ENCODE results near the gene PFDN5.
"Not testable (repeated sequence)": the region's sequence is repeated elsewhere in the genome, so short reads cannot be mapped to it uniquely, and the experiment has no call there.

Gene PFDN5

DNA sequence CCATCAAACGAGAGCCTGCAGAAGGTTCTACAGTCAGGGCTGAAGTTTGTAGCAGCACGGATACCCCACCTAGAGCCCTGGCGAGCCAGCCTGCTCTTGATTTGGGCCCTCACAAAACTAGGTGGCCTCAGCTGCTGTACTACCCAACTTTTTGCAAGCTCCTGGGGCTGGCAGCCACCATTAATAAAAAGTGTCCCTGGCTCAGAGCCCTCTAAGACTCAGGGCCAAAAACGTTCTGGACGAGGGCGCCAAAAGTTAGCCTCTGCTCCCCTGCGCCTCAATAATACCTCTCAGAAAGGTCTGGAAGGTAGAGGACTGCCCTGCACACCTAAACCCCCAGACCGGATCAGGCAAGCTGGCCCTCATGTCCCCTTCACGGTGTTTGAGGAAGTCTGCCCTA, 8.9 kb upstream of the PFDN5 start:
- DNase-seq (ENCODE audit: extremely low read depth in 1 of 2, low read depth in 1 of 2), result no peak

DNA sequence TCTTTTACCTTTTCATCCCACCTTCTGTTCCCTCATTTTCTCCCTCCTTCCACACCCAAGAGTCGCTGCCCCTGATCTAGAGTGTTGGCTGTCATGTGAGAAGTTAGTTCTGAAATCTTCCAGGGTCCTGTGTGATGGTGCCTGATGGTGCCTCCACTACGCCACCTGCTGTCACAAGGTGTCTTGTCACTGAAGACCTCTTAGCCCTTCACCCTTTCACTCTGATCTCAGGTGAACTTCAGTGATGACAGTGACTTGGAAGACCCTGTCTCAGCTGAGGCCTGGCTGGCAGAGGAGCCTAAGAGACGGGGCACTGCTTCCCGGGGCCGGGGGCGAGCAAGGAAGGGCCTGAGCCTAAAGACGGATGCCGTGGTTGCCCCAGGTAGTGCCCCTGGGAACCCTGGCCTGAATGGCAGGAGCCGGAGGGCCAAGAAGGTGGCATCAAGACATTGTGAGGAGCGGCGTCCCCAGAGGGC, 7.6 kb upstream of the PFDN5 start:
- DNase-seq (ENCODE audit: extremely low read depth in 1 of 2, low read depth in 1 of 2), result peak in 1 of 2 donors; percentile 34

DNA sequence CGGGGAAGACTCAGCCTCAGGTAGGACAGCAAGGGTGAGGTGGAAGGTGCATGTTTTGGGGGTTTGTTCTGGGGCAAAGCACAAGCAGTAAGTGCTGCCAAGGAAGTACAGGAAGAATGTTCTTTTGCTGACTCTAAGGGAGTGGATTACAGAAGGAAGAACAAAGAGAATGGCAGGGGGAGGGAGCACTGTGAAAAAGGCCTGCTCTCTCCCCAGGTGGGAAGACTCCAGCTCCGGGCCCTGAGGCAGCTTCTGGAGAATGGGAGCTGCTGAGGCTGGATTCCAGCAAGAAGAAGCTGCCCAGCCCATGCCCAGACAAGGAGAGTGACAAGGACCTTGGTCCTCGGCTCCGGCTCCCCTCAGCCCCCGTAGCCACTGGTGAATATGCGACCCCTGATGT, 7.0 kb upstream of the PFDN5 start:
- no peak for DNase-seq (ENCODE audit: extremely low read depth in 1 of 2, low read depth in 1 of 2)

DNA sequence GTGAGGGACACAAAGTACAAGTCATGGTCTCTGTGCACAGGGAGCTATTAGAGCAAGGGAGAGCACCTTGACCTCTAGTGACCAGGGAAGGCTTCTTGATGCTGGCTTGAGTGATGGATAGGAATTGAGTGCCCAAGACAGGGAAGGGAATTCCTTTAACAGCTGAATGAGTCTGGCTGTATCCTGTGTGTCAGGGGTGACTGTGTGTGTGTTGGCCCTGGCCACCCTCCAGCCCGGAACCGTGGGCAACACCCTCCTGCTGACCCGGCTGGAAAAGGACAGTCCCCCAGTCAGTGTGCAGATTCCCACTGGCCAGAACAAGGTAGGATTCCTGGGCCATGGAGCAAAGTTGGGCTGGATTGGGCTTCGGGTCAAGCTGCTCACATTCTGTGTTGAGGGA, 5.5 kb upstream of the PFDN5 start:
- no peak for DNase-seq (ENCODE audit: extremely low read depth in 1 of 2, low read depth in 1 of 2)

DNA sequence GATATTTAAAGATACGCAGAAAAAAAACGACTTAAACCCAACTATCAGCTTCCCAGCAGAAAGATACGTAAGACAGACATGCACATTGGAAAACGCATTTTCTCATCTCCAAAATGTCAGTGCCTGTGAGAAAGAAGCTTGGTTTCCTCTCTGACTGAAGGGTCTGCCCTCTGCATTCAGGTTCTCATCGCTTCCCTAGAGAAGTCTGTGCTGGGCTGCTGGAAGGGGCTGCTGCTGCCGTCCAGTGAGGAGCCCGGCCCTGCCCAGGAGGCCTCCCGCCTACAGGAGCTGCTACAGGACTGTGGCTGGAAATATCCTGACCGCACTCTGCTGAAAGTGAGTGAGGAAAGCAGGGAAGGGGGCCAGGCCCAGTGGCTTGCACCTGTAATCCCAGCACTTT, 4.7 kb upstream of the PFDN5 start:
- no peak for DNase-seq (ENCODE audit: extremely low read depth in 1 of 2, low read depth in 1 of 2)

DNA sequence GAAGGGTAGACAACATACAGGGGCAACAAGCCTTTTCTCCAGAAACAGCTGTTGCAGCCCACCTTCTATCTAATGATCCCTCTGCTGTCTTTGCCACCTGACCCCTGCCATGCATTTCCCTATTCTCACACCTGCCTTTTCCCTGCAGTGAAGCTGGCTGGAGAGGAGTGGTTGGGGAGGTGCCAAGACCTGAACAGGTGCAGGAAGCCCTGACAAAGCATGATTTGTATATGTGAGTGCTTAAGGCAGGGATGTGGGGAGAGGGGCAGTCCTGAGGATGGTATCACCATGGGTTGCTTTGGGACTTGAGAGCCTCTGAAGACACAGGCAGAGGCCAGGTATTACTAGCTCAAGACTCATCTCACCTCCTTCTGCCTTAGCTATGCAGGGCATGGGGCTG, 2.9 kb upstream of the PFDN5 start:
- DNase-seq (ENCODE audit: extremely low read depth in 1 of 2, low read depth in 1 of 2), result no peak

DNA sequence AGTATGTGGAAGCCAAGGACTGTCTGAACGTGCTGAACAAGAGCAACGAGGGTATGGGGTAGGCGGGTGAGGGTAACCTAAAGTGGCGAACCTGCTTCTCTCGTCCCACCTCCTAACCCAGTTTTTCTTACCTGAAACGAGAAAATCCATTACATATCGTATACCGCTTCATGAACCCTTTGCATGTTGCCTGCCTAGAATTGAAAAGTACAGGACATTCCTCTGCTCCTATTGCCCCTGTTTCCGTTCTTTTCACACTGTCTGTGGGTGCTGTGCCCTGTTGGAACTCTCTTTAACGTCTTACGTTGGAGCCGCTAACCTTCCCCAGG, 513 bp downstream of the PFDN5 start:
- DNase-seq (ENCODE audit: extremely low read depth in 1 of 2, low read depth in 1 of 2), result no peak

DNA sequence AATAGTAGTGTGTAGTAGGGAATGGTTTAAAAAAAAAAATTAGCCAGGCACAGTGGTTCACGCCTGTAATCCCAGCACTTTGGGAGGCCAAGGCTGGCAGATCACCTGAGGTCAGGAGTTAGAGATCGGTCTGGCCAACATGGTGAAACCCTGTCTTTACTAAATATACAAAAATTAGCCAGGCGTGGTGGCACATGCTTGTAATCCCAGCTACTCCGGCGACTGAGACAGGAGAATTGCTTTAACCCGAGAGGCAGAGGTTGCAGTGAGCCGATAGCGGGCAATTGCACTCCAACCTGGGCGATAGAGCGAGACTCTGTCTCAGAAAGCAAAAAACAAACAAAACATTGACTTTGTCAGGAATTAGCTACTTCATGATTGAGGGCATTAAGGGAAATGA, 1.8 kb downstream of the PFDN5 start:
- not testable (repeated sequence) for DNase-seq (ENCODE audit: extremely low read depth in 1 of 2, low read depth in 1 of 2)

DNA sequence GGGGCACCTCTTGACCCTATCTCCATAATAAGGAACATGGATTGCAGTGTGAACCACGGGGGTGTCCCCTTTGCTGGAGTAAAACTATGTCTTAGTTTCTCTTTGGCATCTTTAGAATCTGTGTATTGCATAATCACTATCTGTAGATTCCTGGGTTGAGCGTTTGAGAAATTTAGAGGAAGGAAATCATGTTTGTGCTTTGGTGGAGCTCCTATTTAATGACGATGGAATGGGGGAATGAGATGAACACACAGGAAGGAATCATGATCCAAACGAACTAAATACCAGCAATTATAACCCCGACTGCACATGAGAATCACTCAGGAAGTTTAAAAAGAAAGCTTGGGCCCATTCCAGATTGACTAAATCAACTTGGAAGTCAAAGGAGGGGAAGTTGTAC, 2.8 kb downstream of the PFDN5 start:
- no peak for DNase-seq (ENCODE audit: extremely low read depth in 1 of 2, low read depth in 1 of 2)

DNA sequence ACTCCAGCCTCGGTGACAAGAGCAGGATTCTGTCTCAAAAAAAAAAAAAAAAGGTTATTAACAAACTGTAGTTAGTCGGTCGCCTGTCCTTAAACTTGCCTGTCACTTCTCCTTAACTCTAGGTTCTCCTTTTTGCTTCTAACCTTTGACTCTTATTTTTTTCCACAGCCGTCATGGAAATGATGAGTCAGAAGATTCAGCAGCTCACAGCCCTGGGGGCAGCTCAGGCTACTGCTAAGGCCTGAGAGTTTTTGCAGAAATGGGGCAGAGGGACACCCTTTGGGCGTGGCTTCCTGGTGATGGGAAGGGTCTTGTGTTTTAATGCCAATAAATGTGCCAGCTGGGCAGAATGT, 3.7 kb downstream of the PFDN5 start:
- no peak for DNase-seq (ENCODE audit: extremely low read depth in 1 of 2, low read depth in 1 of 2)

DNA sequence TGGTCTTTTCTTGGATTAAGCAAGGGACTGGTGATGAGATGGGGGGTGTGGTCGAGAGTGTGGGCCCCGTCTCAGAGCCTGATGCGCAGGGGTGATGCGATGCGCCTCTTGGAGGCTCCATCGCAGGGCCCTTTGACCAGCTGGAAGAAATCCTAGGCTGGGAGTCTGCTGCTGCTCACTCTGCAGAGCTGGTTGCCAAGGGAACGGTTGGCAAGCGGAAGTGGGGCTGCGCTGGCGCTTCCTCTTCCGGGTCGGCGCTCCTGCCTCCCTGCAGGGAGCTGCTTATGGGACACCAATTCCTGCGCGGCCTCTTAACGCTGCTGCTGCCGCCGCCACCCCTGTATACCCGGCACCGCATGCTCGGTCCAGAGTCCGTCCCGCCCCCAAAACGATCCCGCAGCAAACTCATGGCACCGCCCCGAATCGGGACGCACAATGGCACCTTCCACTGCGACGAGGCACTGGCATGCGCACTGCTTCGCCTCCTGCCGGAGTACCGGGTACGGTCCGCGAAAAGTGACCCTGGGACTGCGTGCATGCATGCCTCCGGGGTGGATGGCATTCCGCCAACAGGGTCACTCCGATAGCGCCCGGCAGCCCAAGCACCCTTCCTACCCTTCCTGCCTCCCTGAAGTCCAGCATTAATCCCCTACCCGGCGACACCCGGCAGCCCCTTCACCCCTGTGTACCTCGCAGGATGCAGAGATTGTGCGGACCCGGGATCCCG, 4.3 kb downstream of the PFDN5 start, which contains the start of gene MYG1:
Gene MYG1 (plus strand): TSS at position 242 of the 727 bp plus-strand sequence. CDS start 43 bp downstream, at position 285.
- peak; percentile 66 to 83 for DNase-seq (ENCODE audit: extremely low read depth in 1 of 2, low read depth in 1 of 2)

DNA sequence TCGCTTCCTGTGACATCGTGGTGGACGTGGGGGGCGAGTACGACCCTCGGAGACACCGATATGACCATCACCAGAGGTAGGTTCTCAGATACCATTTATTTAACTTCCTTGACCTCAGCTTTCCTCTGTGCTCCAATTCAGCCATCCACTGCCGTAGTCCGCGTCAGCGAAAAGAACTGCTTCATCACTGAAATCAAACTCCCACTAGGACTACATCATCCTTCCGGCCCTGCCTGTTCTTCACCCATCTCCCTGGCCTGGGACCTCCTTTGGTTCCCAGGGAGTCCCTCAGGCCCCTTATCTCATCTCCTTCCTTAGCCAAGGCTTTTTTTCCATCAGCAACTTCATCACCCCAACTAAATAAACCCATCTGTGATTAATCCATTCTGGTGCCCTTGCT, 4.8 kb downstream of the PFDN5 start:
- no peak for DNase-seq (ENCODE audit: extremely low read depth in 1 of 2, low read depth in 1 of 2)

DNA sequence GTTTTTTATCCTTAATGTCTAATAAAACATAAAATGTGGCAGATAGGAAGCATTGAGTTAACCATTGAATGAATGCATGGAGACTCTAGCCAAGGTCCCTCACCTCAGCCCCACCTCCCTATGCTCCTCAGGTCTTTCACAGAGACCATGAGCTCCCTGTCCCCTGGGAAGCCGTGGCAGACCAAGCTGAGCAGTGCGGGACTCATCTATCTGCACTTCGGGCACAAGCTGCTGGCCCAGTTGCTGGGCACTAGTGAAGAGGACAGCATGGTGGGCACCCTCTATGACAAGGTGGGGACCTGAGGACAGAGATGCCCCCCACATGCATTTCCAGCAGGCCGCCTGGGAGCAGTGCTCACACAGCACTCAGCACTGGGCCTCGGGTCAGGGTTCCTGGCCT, 7.6 kb downstream of the PFDN5 start:
- DNase-seq (ENCODE audit: extremely low read depth in 1 of 2, low read depth in 1 of 2), result no peak

DNA sequence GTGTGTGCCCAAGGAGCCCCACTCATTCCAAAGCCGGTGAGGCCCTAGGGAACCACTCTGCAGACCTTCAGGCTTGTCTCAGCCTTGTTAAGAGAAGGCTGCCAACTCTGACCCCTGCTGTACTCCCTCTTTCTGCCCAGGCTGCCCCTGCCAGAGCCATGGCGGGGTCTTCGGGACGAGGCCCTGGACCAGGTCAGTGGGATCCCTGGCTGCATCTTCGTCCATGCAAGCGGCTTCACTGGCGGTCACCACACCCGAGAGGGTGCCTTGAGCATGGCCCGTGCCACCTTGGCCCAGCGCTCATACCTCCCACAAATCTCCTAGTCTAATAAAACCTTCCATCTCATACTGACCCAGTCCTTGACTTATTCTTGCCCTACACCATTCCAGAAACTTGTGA, 11.5 kb downstream of the PFDN5 start:
- no peak for DNase-seq (ENCODE audit: extremely low read depth in 1 of 2, low read depth in 1 of 2)

DNA sequence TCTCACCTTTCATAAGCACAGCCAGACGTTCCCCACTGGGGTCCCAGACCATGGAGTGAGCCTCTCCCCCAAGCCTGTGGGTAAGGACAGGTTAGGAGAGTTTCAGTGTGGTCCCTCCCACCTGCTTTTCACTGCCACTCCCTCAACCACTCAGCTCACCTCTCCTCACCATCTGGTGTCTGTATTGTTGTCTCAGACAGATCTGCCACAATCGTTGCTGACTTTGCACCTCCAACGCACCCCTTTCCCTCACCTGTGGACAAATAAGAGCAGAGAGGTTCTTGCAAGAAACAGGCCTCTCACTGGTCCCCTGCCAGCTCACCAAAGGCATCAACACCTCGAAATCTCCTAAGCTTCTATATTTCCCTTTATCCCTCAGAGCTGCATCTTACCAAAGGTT, 12.9 kb downstream of the PFDN5 start:
- DNase-seq (ENCODE audit: extremely low read depth in 1 of 2, low read depth in 1 of 2), result no peak

DNA sequence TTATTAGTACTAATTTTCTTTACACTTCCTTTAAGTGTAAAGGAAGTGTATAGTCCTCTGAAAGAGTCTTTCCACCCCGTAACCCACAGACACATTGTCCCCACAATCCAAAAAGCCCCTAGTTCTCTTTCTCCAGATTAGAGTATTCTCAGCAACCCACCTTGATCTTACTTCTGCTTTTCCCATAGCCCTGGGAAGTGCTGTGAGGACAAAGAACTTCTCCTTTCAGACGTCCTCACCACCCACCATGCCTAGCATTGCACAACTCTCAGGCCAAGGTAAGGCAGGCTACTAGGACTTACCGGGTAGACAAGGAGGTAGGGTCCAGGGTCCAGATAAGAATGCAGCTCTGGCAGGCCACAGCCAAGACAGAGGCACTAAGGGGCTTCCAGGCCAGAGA, 18.7 kb downstream of the PFDN5 start:
- no peak for DNase-seq (ENCODE audit: extremely low read depth in 1 of 2, low read depth in 1 of 2)

DNA sequence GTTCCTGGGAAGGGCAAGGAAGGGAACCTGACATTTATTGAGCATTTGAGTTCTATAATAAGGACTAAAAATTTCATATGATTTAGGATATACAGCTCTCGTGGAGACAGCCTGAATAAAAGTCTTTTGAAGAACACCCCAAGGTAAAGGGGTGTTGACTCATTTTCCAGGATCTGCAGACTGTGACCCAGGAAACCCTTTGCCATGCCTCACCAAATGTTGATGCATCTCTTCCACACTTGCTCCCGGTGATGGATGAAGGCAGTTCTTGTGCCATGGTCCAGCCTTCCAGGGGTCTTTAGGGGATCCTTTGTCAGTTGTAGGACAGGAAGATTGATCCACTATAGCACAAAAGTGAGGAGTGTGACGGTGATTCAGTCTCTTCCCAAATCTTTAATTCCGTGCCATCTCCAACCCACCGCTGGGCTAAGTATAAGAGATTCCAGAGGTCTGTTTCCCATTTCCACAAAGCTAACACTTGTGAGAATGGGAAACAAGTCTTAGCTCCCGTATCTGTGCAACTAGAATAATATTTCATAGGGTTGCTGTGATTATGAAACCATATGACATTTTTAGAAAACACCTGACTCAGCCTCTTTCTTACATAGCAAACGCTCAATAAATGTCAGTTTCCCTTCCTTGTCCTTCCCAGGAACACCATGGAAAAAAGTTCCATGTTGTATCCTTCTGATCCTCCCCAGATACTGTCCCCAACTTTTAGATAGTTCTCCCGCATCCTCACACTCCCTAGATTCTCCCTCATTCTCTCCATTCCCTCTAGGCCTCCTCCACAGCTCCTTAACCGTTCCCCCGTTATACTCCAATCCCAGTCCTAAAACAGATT, 25.2 kb downstream of the PFDN5 start:
- DNase-seq (ENCODE audit: extremely low read depth in 1 of 2, low read depth in 1 of 2), result no peak

DNA sequence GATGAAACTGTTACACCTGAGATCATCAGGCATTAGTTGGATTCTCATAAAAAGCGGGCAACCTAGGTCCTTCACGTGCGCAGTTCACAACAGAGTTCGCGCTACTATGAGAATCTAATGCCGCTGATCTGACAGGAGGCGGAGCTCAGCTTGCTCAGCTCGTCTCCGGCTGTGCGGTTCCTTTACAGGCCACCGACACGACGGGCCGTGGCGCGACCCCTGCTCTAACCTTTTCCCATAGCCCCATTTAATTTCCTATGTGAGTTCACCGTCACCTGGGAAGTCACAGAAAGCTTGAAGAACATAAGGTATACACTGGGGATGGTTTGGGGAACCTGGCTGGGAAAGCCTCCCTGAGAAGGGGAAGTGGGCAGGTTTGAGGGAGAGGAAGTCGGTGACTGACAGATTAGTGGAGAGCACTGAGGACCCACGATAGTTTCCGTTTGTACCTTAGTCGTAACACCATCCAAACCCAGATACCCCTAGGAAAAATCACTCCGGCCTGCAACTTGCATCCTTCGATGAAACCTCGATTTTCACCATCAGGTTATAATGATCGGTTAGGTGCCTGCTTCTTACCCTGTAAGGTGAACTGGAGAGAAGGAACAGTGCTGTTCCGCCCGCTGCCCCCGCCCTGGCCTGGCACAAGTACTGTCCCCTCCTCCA, 28.9 kb downstream of the PFDN5 start:
- DNase-seq (ENCODE audit: extremely low read depth in 1 of 2, low read depth in 1 of 2), result peak in 1 of 2 donors; percentile 22

DNA sequence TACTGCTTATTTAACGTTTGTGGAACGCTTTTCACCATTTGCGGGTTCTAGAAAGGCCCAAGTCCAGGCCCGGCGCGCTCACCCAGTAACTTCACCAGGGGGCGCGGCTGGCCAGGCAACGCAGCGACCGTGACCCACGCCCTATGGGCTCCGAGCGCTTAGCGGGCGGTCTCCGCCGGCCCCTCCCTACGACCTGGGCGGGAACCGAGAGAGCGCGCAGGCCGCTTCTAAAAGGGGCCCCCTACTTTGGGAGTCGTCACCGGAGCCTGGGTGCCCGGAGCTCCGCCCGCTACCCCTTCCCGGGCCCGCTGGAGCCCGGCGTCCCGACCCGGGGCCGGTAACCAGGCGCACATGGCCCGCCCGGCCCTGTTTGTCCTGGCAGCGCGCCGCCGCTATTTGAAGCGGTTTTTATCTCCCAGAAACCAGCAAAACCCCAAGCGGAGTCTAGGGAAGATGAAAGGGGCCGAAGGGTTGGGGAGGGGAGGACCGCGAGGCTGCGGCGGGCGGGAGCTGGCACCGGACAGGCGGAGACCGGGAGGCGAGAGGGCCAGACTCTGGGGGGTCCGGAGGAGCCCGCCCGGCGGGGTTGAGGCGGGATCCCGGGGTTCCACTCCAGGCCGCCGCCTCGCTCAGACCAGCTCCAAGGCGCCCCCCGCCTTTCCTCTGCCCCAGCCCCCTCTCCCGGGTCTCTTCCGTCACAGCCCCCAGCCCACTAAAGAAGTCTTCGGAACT, 29.6 kb downstream of the PFDN5 start:
- DNase-seq (ENCODE audit: extremely low read depth in 1 of 2, low read depth in 1 of 2), result peak; percentile 87 to 88

DNA sequence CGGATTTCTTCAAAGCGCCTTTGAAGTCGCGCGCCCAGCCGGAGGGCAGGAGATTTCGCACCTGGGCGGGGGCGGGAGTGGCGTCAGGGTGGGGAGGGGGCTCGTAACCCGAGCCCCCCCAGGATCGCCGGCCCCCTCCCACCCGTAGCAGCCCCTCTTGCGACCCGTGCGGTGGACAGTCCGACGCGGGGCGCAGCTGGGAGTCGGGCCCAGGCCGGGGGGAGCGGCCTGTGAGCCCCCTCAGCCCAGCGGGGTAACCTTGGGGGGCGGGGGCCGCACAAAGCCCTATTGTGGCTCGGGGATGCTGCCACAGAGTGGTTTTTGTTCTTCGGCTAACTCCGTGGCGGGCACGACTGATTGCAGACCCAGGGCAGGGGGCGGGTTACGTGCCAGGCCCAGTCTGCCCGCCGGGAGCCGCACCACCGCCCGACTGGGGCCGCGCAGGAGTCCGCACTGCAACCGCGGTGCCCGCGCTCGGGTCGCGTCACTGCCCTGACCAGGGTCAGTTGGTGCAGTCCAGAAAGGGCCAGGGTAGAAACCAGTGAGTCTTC, 30.2 kb downstream of the PFDN5 start:
- no peak for DNase-seq (ENCODE audit: extremely low read depth in 1 of 2, low read depth in 1 of 2)
